GM19324 (cell line): ENCODE data around the gene CALCOCO1.
"Not testable (repeated sequence)": the region's sequence is repeated elsewhere in the genome, so short reads cannot be mapped to it uniquely, and the experiment has no call there.

Source experiments
- ATAC-seq: cut with Tn5 transposase; IDR thresholded peaks from one replicate; pipeline ENCODE4 v1.9.1; 2021; ENCODE audit warnings: mild to moderate bottlenecking, moderate library complexity; ENCODE audit not compliant: unreplicated experiment, low FRiP score

Gene CALCOCO1, protein sequence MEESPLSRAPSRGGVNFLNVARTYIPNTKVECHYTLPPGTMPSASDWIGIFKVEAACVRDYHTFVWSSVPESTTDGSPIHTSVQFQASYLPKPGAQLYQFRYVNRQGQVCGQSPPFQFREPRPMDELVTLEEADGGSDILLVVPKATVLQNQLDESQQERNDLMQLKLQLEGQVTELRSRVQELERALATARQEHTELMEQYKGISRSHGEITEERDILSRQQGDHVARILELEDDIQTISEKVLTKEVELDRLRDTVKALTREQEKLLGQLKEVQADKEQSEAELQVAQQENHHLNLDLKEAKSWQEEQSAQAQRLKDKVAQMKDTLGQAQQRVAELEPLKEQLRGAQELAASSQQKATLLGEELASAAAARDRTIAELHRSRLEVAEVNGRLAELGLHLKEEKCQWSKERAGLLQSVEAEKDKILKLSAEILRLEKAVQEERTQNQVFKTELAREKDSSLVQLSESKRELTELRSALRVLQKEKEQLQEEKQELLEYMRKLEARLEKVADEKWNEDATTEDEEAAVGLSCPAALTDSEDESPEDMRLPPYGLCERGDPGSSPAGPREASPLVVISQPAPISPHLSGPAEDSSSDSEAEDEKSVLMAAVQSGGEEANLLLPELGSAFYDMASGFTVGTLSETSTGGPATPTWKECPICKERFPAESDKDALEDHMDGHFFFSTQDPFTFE

DNA sequence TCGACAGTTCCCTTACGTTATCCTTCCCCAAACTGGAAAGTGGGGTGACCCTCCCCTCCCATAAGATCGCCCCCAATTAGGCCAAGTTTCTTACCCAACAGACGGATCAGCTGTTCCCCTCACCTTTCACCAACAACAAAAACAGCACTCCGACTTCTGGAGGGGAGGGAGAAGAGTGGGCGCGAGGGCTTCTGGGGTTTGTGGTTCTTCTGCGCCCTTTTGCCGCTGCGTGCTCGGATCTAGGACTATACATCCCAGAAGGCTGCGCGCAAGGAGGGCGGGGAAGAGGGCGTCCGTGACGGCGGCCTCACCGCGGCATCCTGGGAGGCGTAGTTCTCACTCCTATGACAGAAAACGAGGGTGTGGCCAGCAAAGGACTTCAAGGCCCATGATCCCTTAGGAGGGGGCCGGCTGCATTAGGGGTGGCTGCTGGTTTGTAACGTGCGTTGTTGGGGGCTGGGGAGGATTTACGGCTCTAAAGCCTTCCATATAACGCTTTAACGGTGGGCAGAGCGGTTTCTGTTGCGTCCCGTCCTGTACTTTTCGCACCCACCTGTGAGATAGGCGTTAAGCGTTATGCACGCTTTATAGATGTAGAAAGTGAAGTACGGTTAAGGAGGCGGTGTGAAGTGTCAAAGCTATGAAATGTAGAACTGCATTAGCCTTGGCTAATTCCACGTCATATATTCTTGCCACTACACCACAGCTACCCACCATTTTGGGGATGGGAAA, at the start of gene CALCOCO1:
Gene CALCOCO1 (minus strand): TSS at position 143 of the 732 bp plus-strand sequence. CDS start 2,210 bp downstream, outside the sequence.
- peak; percentile 99 for ATAC-seq

GRCh38 chr12:53776872-53777271, 49.6 kb upstream of the CALCOCO1 start:
- ATAC-seq = no peak

DNA sequence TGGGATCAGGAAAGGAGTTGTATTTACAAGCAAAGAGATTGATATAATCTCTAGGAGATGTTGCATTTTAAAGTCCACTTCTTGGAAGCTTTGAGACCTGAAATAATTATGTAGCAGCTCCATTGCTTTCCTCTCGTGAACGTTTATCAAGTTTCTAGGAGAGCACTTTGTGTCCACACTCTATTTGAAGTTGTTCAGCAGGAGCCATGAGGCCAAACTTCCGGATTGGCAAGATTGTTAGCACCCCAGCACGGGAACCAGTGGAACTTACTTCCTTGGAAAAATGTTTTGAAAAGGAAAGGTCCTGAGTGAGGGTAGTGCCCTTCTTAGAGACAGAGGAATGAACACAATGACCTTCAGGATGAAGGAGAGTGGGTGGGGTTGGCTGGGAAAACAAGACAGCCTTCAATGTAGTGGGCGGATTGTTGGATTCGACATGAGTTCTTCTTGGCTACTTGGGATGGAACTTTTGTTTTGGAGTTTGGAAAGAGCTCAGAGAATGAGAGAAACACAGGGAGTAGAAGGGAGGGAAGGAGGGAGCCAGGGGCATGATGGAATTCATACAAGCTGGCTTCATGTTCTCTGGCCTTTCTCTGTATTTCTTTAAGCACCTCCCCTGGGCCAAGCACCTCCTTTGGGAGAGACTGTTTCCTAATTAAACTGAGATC, 48.4 kb upstream of the CALCOCO1 start:
- no peak for ATAC-seq

- no peak for ATAC-seq
Measured at GRCh38 chr12:53770281-53770680, 43.0 kb upstream of the CALCOCO1 start.

DNA sequence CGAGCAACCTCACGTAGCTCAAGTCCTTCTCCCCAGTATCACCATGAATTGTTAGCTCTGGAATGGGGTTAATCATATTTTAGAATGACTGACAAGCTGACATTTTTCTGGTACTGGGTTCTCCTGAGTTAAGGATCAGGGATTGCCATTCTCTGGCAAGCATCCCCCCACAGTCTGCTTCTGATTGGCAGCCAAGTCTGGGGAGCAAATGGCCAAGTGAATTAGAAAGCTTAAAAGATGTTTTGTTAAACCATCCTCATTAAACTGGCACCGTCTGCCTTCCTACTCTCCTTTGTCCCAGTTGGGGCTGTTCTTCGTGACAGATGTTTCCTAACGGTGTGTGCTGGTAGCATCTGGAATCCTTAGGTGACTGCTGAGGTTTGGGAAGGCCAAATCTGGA, 41.7 kb upstream of the CALCOCO1 start:
- ATAC-seq = no peak

GRCh38 chr12:53766881-53767280, 39.6 kb upstream of the CALCOCO1 start:
- ATAC-seq = no peak

DNA sequence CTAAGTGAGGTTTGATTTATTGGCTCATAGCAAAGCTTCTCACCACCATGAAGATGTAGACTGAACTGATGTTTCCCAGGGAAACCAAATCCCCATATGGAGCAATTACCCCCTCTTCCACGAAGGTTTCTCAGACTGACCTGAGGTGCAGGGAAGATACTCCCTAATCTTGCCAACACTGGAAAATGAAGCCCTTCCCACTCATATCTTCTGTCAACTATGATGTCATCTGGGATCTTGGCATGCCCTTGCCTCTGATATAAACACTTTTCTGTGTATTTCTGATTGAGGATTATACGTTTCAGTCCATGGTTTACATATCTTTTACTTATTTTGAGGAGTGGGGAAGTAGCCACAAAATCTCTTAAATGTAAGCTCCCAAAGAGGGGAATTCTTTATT, 38.6 kb upstream of the CALCOCO1 start:
- no peak for ATAC-seq

- no peak for ATAC-seq
Measured at GRCh38 chr12:53764615-53765014, 37.4 kb upstream of the CALCOCO1 start.

DNA sequence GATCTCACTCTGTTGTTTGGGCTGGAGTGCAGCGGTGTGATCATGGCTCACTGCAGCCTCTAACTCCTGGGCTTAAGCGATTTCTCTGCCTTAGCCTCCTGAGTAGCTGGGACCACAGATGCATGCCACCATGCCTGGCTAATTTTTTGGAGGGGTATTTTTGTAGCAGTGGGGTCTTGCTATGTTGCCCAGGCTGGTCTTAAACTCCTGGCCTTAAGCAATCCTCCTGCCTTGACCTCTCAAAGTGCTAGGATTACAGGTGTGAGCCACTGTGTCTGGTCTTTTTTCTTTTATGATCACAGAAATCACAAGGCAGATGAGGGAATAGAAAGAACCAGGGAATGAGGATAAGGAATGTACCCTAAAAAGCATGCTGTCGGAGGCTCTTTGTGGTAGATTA, 35.5 kb upstream of the CALCOCO1 start:
- ATAC-seq = not testable (repeated sequence)

GRCh38 chr12:53761306-53761705, 34.1 kb upstream of the CALCOCO1 start:
- no peak for ATAC-seq

DNA sequence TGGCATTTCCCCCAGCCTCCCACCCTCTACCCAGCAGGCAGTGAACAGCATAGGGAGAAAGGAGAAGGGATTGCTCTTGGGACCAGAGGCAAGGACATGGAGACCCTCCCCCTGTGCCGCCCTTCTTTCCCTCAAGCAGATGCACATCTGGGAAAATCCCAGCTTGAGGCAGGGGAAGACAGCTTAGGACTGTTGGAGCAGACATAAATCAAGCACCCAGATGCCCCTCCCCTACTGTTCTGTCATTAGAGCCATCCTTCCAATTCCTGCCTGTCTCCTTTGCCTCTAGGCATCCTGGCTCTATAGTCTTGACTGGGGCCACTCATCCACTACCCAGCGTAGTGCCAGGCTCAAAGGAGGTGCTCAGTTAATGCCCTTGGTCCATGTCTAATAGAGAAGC, 32.0 kb upstream of the CALCOCO1 start:
- ATAC-seq = no peak

GRCh38 chr12:53758730-53759103, 31.5 kb upstream of the CALCOCO1 start:
- ATAC-seq = no peak

DNA sequence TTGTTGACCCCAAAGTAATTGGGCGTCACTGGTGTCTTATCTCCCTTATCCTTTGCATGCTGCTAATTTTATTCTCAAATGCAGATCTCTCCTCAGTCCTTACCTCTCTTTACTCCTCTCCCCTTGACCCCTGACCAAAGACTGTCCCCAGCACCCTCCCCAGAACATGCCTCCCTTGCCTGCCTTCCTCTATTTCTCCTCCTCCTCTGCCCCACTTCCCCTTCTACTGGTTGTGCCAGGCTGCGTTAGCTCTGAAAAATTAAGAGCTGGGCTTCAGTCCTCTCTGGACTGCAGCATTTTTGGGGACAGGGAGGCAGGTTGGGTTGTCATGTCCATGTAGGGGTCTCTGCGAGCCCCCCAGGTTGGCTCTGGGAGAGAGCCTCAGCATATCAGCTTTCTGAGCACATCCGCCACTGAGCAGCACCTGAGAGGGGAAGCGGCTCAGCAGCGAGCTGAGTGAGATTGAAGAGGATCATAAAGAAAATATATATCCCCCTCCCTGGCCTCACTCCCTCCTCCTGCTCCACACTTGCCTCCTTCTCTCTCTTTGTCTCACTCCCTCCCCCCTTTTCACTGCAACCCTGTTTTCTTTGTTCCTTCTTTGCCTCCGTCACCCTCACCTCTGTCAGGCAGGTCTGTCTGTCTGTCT, 31.0 kb upstream of the CALCOCO1 start:
- no peak for ATAC-seq

DNA sequence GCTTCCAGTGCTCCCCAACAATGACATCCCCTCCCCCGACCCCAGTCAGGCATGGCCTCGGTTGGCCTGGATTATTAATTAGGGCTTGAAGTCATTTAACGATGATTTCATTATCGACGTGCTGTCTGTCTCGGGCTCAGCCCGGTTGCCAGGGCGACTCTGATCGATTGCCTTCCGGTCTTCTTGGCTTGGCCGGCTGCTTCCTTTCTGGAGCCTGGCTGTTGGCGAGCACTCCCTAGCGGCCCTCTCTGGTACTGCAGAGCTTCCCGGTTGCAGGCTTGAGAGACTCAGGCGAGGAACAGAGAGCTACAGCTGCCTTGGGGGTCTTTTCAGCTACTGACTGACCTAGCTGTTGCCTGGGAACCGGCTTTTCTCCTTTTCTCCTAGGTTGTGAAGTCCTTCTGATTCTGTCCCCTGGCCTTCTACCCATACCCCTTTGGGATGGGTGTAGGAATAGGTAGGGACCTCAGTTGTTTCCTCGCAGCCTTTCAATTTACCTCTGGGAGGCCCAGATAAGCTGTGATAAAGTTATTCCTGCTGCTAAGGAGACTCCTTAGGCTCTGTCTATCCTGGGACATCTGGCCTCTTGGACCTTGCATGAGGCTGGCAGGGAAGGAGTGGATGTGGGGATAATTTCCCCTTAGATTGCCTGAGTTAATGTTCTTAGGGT, 30.0 kb upstream of the CALCOCO1 start:
- peak; percentile 75 for ATAC-seq

- no peak for ATAC-seq
Measured at GRCh38 chr12:53756300-53757100, 29.2 kb upstream of the CALCOCO1 start.

DNA sequence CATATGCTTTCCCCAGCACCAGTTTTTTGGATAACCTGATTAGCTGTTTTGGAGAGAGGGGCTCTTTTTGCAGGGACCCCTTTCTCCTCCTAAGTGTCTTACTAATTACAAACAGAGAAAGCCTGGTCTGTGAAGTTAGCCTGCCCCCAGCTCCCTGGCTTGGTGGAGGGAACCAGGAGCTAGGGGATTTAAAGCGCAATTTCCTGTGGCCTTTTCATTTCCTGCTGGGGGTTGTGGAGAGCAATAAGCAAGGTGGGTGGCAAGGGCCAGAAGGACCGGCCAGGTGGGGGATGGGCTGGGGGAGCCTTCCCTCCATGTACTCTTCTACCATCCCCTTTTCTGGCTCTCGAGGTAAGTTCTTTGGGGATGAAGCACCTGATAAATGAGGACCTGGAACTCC, 28.6 kb upstream of the CALCOCO1 start:
- no peak for ATAC-seq

GRCh38 chr12:53755451-53755891, 28.2 kb upstream of the CALCOCO1 start:
- ATAC-seq = no peak

DNA sequence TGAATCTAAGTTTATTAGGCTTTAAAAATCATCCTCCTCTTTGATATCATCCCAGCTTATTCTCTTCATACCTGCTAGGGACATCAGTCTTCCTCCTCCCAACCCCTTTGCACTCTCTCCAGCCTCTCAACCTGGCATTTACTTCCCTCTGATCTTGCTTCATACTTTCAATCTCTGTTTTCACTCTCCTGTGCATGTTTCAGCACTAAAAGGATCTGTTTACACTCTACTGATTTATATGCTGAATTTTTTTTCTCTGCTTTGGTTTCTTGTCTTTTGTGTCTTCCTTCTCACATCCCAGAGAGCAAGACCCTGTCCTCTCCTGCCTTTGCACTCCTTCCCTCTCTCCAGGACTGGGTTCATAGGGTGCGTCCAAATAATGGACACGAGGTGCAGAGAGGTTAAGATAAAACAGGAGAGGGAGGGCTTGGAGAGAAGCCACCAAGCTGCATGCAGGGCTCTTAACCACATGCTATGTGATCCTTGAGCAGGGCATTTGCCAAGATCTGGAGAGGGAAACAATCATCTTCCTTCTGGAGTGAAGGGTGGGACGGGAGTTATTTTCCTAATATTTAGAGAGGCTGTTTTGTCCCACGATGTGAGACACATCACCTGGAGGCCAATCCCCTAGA, 27.5 kb upstream of the CALCOCO1 start:
- no peak for ATAC-seq
